Hepatocyte (in vitro differentiated cells): Measurements from ENCODE around the gene LRRC38.

Source experiments
- EZH2 ChIP-seq: fragments of 200-600 bp; sonication (generic); IDR thresholded peaks from 2 replicates; pipeline ENCODE4 v1.6.1; 2016; ENCODE audit warnings: antibody characterized with exemption, mild to moderate bottlenecking, borderline replicate concordance
- EZH2phosphoT487 ChIP-seq: fragments of 200-600 bp; sonication (generic); IDR thresholded peaks from one replicate; pipeline ENCODE4 v1.6.1; 2018; ENCODE audit warnings: antibody characterized with exemption, mild to moderate bottlenecking, low read depth, moderate library complexity; ENCODE audit not compliant: unreplicated experiment, severe bottlenecking
- TF ChIP-seq, protein P1 (sequence below): fragments of 200-600 bp; sonication (generic); IDR thresholded peaks from 2 replicates; pipeline ENCODE4 v1.5.1; 2016; ENCODE audit warnings: antibody characterized with exemption, mild to moderate bottlenecking; ENCODE audit not compliant: poor library complexity

DNA sequence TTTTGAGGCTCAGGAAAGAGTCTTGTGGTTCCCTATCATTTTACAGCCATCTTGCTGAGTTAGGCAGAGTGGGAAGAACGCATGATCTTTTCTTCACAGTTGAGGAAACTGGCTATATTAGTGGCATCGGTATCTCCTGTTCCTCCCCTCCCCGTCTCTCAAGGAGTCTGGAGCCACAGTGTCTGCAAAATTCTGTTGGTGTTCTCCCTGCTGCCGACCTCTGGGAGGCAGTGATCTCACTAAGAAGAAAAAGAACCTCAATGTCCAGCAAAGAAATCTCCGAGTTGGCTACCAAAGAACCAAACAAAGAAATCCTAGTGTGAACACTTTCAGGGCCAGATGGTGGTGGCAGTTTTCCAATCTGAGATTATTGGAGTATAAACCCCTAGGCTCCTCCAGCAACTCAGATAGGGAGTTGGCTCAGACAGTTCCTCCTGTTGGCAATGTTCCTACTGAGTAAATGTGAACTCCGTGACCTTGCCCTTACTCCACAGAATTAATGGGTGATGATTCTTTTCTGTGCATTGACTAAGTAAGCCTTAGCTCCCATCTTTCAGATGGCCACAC is 62.3 kb downstream of the LRRC38 start:
- TF ChIP-seq, protein P1, sequence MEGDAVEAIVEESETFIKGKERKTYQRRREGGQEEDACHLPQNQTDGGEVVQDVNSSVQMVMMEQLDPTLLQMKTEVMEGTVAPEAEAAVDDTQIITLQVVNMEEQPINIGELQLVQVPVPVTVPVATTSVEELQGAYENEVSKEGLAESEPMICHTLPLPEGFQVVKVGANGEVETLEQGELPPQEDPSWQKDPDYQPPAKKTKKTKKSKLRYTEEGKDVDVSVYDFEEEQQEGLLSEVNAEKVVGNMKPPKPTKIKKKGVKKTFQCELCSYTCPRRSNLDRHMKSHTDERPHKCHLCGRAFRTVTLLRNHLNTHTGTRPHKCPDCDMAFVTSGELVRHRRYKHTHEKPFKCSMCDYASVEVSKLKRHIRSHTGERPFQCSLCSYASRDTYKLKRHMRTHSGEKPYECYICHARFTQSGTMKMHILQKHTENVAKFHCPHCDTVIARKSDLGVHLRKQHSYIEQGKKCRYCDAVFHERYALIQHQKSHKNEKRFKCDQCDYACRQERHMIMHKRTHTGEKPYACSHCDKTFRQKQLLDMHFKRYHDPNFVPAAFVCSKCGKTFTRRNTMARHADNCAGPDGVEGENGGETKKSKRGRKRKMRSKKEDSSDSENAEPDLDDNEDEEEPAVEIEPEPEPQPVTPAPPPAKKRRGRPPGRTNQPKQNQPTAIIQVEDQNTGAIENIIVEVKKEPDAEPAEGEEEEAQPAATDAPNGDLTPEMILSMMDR, result no peak
- TF ChIP-seq EZH2phosphoT487, result no peak
- no peak for TF ChIP-seq EZH2
